ENCODE results near the gene BLOC1S1.
A peak's percentile ranks its signal among the peaks of the same experiment; 100 is the strongest.

Gene BLOC1S1

DNA sequence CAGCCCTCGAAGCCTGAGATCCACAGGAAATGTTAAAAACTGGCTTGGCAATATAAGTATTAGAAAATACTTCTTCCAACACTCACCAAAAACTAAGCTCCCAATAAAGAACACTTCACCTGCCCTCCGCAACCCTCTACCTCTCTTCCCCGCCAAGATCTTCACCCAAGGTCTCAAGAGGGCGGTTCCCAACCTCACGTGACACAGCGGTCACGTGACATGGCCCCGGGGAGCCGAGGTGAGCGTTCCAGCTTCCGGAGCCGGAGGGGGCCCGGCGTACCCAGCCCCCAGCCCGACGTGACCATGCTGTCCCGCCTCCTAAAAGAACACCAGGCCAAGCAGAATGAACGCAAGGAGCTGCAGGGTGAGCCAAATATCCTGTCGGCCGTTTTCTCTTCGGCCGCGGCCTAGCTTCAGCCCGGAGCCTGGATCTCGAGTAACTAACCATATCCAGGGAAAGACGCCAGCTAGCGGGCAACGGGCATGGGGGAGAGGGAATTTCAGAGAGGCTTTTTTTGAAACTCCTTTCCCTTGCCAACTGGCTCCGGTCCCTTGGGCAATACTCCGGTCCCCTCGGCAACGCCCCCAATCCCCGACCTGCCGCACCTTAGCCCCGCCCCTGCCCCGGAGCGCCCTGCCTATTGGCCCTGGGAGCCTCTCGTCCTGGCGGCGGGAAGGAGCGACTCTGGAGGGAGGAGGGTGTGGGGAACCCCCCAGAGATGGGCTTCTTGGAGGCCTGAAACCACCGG lies at the start of gene BLOC1S1:
Gene BLOC1S1 (plus strand): TSS at position 214 of the 749 bp plus-strand sequence. CDS start 6 bp downstream, at position 220.
- DNase-seq (ENCODE audit: low read depth in 2 of 2), result peak; percentile 88 to 90

GRCh38 chr12:55666508-55666907 lies 49.3 kb upstream of the BLOC1S1 start:
- DNase-seq (ENCODE audit: low read depth in 2 of 2), result no peak

- no peak for DNase-seq (ENCODE audit: low read depth in 2 of 2)
Measured at GRCh38 chr12:55670276-55670675, 45.6 kb upstream of the BLOC1S1 start.

- no peak for DNase-seq (ENCODE audit: low read depth in 2 of 2)
Measured at GRCh38 chr12:55671746-55672145, 44.1 kb upstream of the BLOC1S1 start.

GRCh38 chr12:55673638-55674037 lies 42.2 kb upstream of the BLOC1S1 start:
- DNase-seq (ENCODE audit: low read depth in 2 of 2), result no peak

DNA sequence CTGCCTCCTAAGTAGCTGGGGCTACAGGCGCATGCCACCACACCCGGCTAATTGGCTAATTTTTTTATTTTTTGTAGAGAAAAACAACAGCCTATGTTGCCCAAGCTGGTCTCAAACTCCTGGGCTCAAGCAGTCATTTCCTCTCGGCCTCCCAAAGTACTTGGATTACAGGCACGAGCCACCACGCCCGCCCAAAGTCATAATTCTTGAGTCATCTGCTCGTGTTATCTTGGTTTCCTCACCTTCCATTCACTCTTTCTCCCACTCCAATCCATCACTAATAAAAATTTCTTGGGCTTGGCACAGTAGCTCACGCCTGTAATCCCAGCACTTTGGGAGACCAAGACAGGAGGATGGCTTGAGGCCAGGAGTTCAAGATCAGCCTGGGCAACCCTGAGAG lies 40.2 kb upstream of the BLOC1S1 start:
- no peak for DNase-seq (ENCODE audit: low read depth in 2 of 2)

GRCh38 chr12:55676707-55677106 lies 39.1 kb upstream of the BLOC1S1 start:
- no peak for DNase-seq (ENCODE audit: low read depth in 2 of 2)

DNA sequence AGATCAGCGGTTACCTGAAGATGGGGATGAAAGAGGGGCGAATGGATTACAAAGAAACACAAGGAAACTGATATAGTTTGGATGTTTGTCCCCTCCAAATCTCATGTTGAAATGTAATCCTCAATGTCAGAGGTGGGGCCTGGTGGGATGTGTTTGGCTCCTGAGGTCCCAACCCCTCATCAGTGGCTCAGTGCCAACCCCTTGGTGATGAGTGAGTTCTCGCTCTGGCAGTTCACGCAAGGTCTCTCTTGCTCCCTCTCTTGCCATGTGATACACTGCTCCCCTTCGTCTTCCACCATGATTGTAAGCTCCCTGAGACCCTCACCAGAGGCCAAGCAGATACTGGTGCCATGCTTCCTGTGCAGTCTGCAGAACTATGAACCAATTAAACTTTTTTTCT lies 36.2 kb upstream of the BLOC1S1 start:
- DNase-seq (ENCODE audit: low read depth in 2 of 2), result no peak

DNA sequence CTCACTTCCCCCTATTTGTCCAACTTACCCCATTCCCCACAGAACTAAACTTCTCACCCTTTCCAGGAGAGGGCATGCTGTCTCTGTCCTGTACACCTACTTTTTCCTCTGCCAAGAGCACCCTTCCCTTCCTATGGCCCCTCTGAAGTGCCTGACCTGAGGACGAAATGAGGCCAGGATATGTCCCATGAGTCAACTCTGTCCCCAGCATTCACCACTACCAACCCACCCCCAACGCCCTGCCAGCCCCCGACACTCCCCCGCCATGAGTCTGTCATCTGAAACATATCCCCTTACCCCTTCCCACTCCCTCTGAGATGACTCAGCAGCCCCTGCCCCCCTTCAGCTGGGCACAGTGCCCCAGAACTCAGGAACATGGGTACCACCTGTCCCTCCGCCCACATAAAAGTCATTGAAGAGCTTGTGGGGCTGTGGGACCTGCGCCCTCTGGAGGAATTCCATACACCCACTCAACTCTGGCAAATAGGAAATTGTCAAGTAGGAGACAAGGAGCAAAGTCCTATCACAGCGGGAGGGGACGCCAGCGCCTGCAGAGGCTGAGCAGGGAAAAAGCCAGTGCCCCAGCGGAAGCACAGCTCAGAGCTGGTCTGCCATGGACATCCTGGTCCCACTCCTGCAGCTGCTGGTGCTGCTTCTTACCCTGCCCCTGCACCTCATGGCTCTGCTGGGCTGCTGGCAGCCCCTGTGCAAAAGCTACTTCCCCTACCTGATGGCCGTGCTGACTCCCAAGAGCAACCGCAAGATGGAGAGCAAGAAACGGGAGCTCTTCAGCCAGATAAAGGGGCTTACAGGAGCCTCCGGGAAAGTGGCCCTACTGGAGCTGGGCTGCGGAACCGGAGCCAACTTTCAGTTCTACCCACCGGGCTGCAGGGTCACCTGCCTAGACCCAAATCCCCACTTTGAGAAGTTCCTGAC lies 34.4 kb upstream of the BLOC1S1 start:
- no peak for DNase-seq (ENCODE audit: low read depth in 2 of 2)

- DNase-seq (ENCODE audit: low read depth in 2 of 2), result no peak
Measured at GRCh38 chr12:55682087-55682796, 33.6 kb upstream of the BLOC1S1 start.

- DNase-seq (ENCODE audit: low read depth in 2 of 2), result no peak
Measured at GRCh38 chr12:55683676-55684075, 32.2 kb upstream of the BLOC1S1 start.

- no peak for DNase-seq (ENCODE audit: low read depth in 2 of 2)
Measured at GRCh38 chr12:55684761-55685370, 31.0 kb upstream of the BLOC1S1 start.

DNA sequence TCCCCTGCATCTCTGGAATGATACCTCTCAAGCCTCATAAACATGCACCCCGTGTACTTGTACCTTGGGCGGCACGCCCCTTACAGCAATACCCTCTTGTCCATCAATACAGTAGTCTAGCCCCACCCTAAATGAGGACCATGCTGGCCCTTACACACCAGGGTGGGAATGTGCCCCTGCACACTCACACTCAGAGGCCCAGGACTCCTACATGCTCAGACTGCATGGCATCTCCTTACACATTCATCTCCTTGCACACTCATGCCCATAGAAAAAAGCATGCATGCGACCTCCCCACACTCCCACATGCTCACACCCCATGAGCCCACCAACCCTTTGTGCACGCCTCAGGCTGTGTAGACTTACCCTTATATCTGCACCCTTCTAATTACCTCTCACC lies 30.2 kb upstream of the BLOC1S1 start:
- no peak for DNase-seq (ENCODE audit: low read depth in 2 of 2)

DNA sequence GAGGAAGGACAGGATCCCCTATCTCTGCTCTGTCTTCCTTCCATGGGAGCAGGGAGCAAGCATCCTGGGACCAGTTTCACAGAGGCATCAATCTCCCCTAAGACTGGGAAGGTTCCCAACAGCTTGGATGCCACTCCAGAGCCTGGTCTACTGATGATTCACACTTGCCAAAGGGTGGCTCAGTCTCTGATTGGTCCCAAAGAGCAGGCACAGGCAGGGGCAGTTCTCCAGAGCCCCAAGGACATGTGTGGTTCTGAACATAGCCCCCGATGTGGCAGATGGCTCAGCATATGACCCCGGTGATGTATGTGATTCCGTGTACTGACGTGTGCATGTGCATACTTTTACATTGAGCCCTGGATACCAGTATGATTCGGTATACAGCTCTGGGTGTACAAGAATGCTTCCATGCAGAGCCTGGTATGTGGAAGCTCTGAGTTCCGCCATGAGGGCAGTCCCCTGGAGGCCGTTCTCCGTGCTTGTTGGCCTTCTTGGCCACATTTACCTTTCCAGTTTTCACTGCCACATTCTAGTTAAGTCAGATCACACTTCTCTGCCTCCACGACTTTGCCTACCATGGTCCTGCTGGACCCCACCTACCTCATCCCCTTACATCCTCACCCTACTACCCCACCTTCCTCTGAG lies 29.4 kb upstream of the BLOC1S1 start:
- DNase-seq (ENCODE audit: low read depth in 2 of 2), result no peak

GRCh38 chr12:55687746-55688145 lies 28.1 kb upstream of the BLOC1S1 start:
- DNase-seq (ENCODE audit: low read depth in 2 of 2), result no peak

- DNase-seq (ENCODE audit: low read depth in 2 of 2), result no peak
Measured at GRCh38 chr12:55688716-55689655, 26.9 kb upstream of the BLOC1S1 start.

DNA sequence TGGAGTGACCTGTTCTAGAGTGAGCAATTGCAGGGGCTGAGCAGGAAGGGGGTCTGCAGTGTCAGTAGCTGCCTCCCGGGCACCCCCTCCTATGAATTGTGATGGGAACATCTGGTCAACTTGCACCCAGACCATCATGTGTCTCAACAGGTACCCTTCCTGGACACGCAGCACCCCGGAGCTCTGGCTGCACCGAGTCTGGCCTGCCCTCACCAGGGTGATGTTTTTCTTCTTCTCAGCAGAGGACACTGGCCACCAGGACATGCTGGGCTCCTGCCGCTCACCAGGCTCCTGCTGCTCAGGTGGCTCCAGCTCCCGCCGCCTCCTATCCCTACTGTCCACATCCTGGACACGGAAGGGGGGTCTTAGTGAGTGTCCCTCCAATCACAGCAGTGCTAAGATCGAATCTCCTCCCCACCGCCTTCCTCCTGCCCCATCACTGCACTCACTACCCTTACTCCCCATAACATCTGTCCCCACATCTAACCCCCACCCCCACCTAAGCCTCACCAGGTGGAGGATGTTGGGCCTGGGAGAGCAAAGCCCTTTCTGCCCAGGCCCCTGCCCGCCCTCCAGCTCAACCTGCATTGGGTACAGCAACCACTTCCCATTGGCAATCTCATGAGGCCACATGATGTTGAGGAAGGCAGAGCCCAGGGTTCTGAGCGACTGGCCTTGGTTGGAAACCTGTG lies 23.1 kb upstream of the BLOC1S1 start:
- no peak for DNase-seq (ENCODE audit: low read depth in 2 of 2)

- no peak for DNase-seq (ENCODE audit: low read depth in 2 of 2)
Measured at GRCh38 chr12:55693323-55694187, 22.3 kb upstream of the BLOC1S1 start.

GRCh38 chr12:55694188-55694515 lies 21.7 kb upstream of the BLOC1S1 start:
- no peak for DNase-seq (ENCODE audit: low read depth in 2 of 2)

Measured in fibroblast of skin of left biceps (primary cell).